Tibial nerve (tissue), 3 donors: ENCODE measurements around the gene INTS3.

Experiments used
- CTCF ChIP-seq, 5 experiments: fragments of 200-600 bp in 3 of 5; fragments of 450-650 bp in 2 of 5; sonication (generic) in 3 of 5; IDR thresholded peaks; one replicate each; pipeline ENCODE4 v1.5.1; 2016 to 2019; ENCODE audit warnings: antibody characterized with exemption in 5 of 5, mild to moderate bottlenecking in 3 of 5, moderate library complexity in 2 of 5
- POLR2A ChIP-seq, 2 donors: fragments of 450-650 bp; IDR thresholded peaks; one replicate each; pipeline ENCODE4 v1.6.1; 2017; ENCODE audit warnings: antibody characterized with exemption in 2 of 2, mild to moderate bottlenecking in 2 of 2, moderate library complexity in 2 of 2

- TF ChIP-seq CTCF (IDR thresholded peaks at IDR 0.05) (no peak), POLR2A (IDR thresholded peaks at IDR 0.05) (no peak)
Observed at GRCh38 chr1:153760440-153760839, 32.6 kb downstream of the INTS3 start.
